K562 (cell line): ENCODE measurements around the gene MEA1. TPM values are rescaled to one million over a fixed set of nuclear protein-coding genes. Genes with fewer than 3 reads are reported as not detected.

Source experiments
- ASH1L ChIP-seq: fragments of 450-650 bp; IDR thresholded peaks from 2 replicates; pipeline ENCODE4 v1.6.1; 2018; ENCODE audit warnings: borderline replicate concordance, mild to moderate bottlenecking, low read depth; ENCODE audit not compliant: partially characterized antibody
- CBX8 ChIP-seq: fragments of 200-600 bp; sonication (generic); IDR thresholded peaks from 2 replicates; pipeline ENCODE4 v1.6.1; 2012; ENCODE audit warnings: borderline replicate concordance, mixed run types, low read depth, mild to moderate bottlenecking, moderate library complexity, mixed read lengths, low read length, control low read depth, inconsistent platforms; ENCODE audit not compliant: poor library complexity, severe bottlenecking; ENCODE audit errors: extremely low read depth
- EHMT2 ChIP-seq: fragments of 450-650 bp; IDR thresholded peaks from 2 replicates; pipeline ENCODE4 v1.6.1; 2018; ENCODE audit warnings: antibody characterized with exemption
- ETV5 ChIP-seq: sonication (generic); formaldehyde crosslinking; IDR thresholded peaks from 2 replicates; pipeline ENCODE4 v1.4.0; 2020; ENCODE audit warnings: low read depth, mild to moderate bottlenecking, missing genetic modification reagents
- GABPA ChIP-seq: fragments of 200-800 bp; sonication (Bioruptor generic); conservative IDR thresholded peaks from 2 replicates; pipeline ENCODE4 v1.6.1; 2016; ENCODE audit warnings: low read depth, missing genetic modification characterization, missing compliant biosample characterization
- HDAC6 ChIP-seq: IDR thresholded peaks from 2 replicates; pipeline ENCODE4 v1.6.1; 2012; ENCODE audit warnings: low read depth, mild to moderate bottlenecking, control low read depth, inconsistent platforms, low read length, moderate library complexity
- HNRNPL ChIP-seq: fragments of 200-400 bp; formaldehyde crosslinking; IDR thresholded peaks from 2 replicates; pipeline ENCODE4 v1.6.1; 2017; ENCODE audit warnings: low read depth, mild to moderate bottlenecking, low read length
- KLF10 ChIP-seq: fragments of 250-450 bp; sonication (Bioruptor Pico); IDR thresholded peaks from 2 replicates; pipeline ENCODE4 v1.6.1; 2021; ENCODE audit warnings: matching md5 sums
- LEF1 ChIP-seq: fragments of 450-650 bp; IDR thresholded peaks from 2 replicates; pipeline ENCODE4 v1.6.1; 2016; ENCODE audit warnings: mild to moderate bottlenecking
- MLLT1 ChIP-seq, 2 experiments: fragments of 450-650 bp; IDR thresholded peaks; 2 replicates each; pipeline ENCODE4 v1.6.1; 2016
- PTBP1 ChIP-seq: fragments of 200-400 bp; formaldehyde crosslinking; IDR thresholded peaks from 2 replicates; pipeline ENCODE4 v1.6.1; 2017; ENCODE audit warnings: low read depth, low read length
- RBM22 ChIP-seq: fragments of 200-400 bp; formaldehyde crosslinking; IDR thresholded peaks from 2 replicates; pipeline ENCODE4 v1.6.1; 2018; ENCODE audit warnings: low read length, low read depth; ENCODE audit not compliant: poor library complexity, severe bottlenecking
- RCOR1 ChIP-seq, 2 experiments: IDR thresholded peaks; 2 replicates each; pipeline ENCODE4 v1.6.1; 2012; ENCODE audit warnings: low read depth in 2 of 2, low read length in 2 of 2, borderline replicate concordance in 1 of 2, improper control_type of control experiment in 1 of 2
- SMAD1 ChIP-seq: fragments of 150-350 bp; IDR thresholded peaks from 2 replicates; pipeline ENCODE4 v1.6.1; 2014; ENCODE audit warnings: low read length, low read depth; ENCODE audit not compliant: partially characterized antibody
- SP2 ChIP-seq: IDR thresholded peaks from 2 replicates; pipeline ENCODE4 v1.6.1; 2011; ENCODE audit warnings: mild to moderate bottlenecking, low read depth, low read length, moderate library complexity; ENCODE audit not compliant: poor library complexity, severe bottlenecking; ENCODE audit errors: extremely low read depth
- TCF3 ChIP-seq: sonication (generic); formaldehyde crosslinking; IDR thresholded peaks from 2 replicates; pipeline ENCODE4 v1.4.0; 2020; ENCODE audit warnings: mild to moderate bottlenecking, missing genetic modification reagents
- ZBED1 ChIP-seq: IDR thresholded peaks from 2 replicates; pipeline ENCODE4 v1.6.1; 2014
- ZBTB12 ChIP-seq: fragments of 250-450 bp; sonication (Bioruptor Pico); IDR thresholded peaks from 2 replicates; pipeline ENCODE4 v1.4.0; 2020
- ZNF133 ChIP-seq: fragments of 250-450 bp; sonication (Bioruptor Pico); IDR thresholded peaks from 2 replicates; pipeline ENCODE4 v1.4.0; 2020; ENCODE audit warnings: mild to moderate bottlenecking
- ZNF232 ChIP-seq: sonication (generic); formaldehyde crosslinking; IDR thresholded peaks from 2 replicates; pipeline ENCODE4 v1.8.0; 2022; ENCODE audit warnings: mild to moderate bottlenecking, missing genetic modification reagents
- ZNF239 ChIP-seq: fragments of 250-450 bp; sonication (Bioruptor Pico); IDR thresholded peaks from 2 replicates; pipeline ENCODE4 v1.4.0; 2020; ENCODE audit warnings: mild to moderate bottlenecking
- ZNF398 ChIP-seq: fragments of 250-450 bp; sonication (Bioruptor Pico); IDR thresholded peaks from 2 replicates; pipeline ENCODE4 v1.8.0; 2021; ENCODE audit warnings: moderate library complexity, mild to moderate bottlenecking, inconsistent platforms
- ZNF639 ChIP-seq, 2 experiments: fragments of 200-800 bp in 1 of 2; sonication (Bioruptor generic) in 1 of 2; sonication (generic) in 1 of 2; formaldehyde crosslinking in 1 of 2; IDR thresholded peaks in 1 of 2; conservative IDR thresholded peaks in 1 of 2; 2 replicates each; pipeline versions ENCODE4 v1.5.0 to v1.6.1; 2016 to 2020; ENCODE audit warnings: missing compliant biosample characterization in 1 of 2, missing genetic modification characterization in 1 of 2, missing genetic modification reagents in 1 of 2
- polyA plus RNA-seq, 8 experiments: library from polyadenylated mRNA; depleted of rRNA in 4 of 8; stranded (reverse) in 5 of 8; unstranded in 3 of 8; fragments of >200 nt; fragmentation: Nextera tagmentation in 2 of 8; fragmentation: Illumina TruSeq in 1 of 8; extraction: Ambion mirVana in 2 of 8; extraction: Trizol in 1 of 8; gene quantifications; 2 replicates each; pipeline versions ENCODE4 v1.2.1 to v1.2.3, GENCODE V29; 2011 to 2014; ENCODE audit warnings: inconsistent platforms in 1 of 8, missing spikeins in 1 of 8
- total RNA-seq, 7 experiments: library from RNA; depleted of rRNA in 6 of 7; stranded (reverse); fragments of >200 nt in 6 of 7; fragmentation: Illumina TruSeq in 2 of 7; extraction: Trizol in 2 of 7; gene quantifications; 2 replicates each; pipeline versions ENCODE4 v1.2.1 to v1.2.3, GENCODE V29; 2011 to 2021; ENCODE audit warnings: low replicate concordance in 1 of 7

Gene MEA1
- total and polyA plus RNA-seq, 9 of the 15 experiments (the other 6 are each of a cell fraction or from before 2014, with no cell fraction given) = 86.8 to 210 (median 152) TPM

GRCh38 chr6:42978487-42978838 lies 35.3 kb downstream of the MEA1 start (continued):
- no peak for TF ChIP-seq HNRNPL
- TF ChIP-seq TCF3 (CRISPR knock-in tag) = no peak
- TF ChIP-seq RBM22 = no peak
- peak; percentile 13 for TF ChIP-seq SMAD1
- TF ChIP-seq CBX8 = no peak
- no peak for TF ChIP-seq ZNF133 (CRISPR knock-in tag)
- TF ChIP-seq ZNF239 (CRISPR knock-in tag) = no peak
- no peak for TF ChIP-seq ZNF398
- no peak for TF ChIP-seq SP2
- TF ChIP-seq ASH1L = no peak
- TF ChIP-seq PTBP1 = no peak
- no peak for TF ChIP-seq RCOR1 (IDR thresholded peaks at IDR 0.05; ENCODE audit: borderline replicate concordance in 1 of 2, low read depth in 2 of 2, low read length in 2 of 2)
- TF ChIP-seq HDAC6 = no peak
- TF ChIP-seq ETV5 = no peak
- no peak for TF ChIP-seq ZNF232
- TF ChIP-seq ZBED1 = no peak
- TF ChIP-seq LEF1 = no peak
- TF ChIP-seq ZBTB12 (CRISPR knock-in tag) = no peak
- no peak for TF ChIP-seq KLF10 (CRISPR knock-in tag)
- peak in 1 of 2 experiments; percentile 80; a peak in 2 of 4 replicates for TF ChIP-seq MLLT1 (IDR thresholded peaks at IDR 0.05)
- peak in 1 of 2 experiments; percentile 14; a peak in 1 of 4 replicates for TF ChIP-seq ZNF639 (CRISPR knock-in tag; conservative IDR thresholded peaks at IDR 0.05 in 1 of 2, IDR thresholded peaks at IDR 0.05 in 1 of 2)
- TF ChIP-seq EHMT2 = no peak
- no peak for TF ChIP-seq GABPA
